NCI-H2196 treated with DMSO at 0.1 percent for 48 hours (cell line): ENCODE data around the gene ANKFY1.
"Not testable (repeated sequence)": the region's sequence is repeated elsewhere in the genome, so short reads cannot be mapped to it uniquely, and the experiment has no call there.

ENCODE experiments used
- DNase-seq: peaks from one replicate; lab custom pipeline; 2025; ENCODE audit not compliant: unreplicated experiment; lab: John Stamatoyannopoulos, UW

ANKFY1 gene

GRCh38 chr17:4221163-4221562 is 42.6 kb downstream of the ANKFY1 start:
- no peak for DNase-seq

GRCh38 chr17:4220655-4221054 is 43.1 kb downstream of the ANKFY1 start:
- no peak for DNase-seq

GRCh38 chr17:4219241-4219640 is 44.5 kb downstream of the ANKFY1 start:
- no peak for DNase-seq

DNA sequence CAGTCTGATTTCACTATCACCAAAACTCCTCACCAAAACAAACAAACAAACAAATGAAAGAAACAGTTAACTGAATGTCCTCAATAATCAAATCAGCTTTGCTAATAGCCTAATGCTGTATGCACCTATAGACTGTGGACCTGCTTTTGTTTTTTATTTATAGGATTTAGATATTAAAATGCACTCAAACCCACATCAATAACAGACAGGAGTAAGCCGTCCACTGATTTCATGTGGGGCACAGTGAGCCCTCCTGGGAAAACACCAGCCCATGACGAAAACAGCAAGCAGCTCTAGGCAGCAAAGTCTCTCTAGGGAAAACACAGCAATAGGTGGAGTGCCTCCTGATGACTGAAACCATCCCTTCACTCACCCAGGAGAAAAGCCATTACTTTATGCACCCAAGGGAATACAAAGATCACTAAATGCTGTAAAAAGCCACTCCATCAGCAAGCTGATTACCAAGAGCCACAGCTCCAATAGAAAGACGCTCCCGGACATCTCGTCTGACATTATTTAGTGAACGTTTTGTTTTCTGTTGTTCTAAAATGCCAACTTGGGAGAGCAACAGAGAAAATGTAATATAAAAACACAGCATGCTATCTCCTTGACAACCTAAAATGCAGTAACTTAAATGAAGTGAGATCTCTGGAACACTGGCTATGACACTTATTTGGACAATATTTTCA is 47.8 kb downstream of the ANKFY1 start:
- DNase-seq: no peak

DNA sequence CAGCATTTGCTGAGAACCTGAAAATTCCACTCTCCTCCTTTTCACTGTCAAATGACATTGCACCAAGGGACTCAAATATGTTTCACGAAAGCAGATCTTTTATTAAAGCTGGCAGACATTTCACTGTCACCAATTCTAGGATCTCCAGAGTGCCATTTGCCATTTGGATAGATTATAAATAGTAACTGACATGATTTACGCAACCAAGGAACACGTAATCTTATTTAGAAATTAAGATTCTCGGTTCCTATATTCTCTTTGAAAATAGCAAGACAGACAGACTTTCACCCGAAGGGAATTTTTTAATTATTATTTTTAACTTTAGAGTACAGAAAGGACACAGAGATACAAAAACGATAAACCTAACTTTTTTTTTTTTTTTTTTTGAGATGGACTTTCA is 49.6 kb downstream of the ANKFY1 start:
- DNase-seq: no peak

GRCh38 chr17:4209611-4210010 is 54.2 kb downstream of the ANKFY1 start:
- no peak for DNase-seq

DNA sequence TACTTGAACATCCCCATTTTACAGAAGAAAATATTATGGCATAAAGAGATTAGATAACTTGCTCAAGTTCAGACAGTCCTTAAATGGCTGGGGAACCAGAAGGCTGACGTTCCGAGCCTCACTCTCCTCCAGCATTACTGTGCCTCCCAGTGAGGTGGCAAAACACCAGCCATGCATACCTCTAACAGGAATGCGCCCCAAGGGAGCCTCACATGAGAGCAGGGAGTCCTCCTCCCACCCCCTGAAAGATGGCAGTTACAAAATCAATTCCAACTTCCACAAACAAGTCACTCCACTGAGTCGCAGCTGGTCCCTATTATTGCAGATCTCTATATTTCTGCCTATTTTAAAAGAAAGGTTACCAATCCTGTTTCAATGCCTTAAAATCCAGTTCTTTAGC is 55.5 kb downstream of the ANKFY1 start:
- DNase-seq: no peak

- no peak for DNase-seq
Observed at GRCh38 chr17:4206962-4207361, 56.8 kb downstream of the ANKFY1 start.

- no peak for DNase-seq
Observed at GRCh38 chr17:4205917-4206316, 57.9 kb downstream of the ANKFY1 start.

DNA sequence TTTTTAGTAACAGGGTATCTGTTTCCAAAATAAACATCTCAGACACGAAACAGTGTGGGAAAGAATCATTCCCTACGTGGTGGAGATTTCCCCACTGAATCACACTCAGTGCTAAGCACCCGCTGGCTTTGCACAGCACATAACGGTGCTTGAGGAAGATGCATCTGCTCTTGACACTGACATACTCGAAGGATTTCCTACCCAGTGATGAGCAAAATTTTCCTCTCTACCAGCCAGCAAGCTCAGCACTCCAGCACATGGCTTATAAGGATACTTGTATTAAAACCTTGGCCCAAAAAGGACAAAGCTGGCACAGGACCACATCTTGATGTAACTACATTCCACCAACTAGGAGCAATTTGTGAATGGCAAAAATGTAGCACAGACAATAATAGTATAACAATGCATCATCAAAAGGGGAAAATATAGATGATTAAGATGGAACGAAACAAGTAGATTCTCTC is 59.0 kb downstream of the ANKFY1 start:
- DNase-seq: no peak

DNA sequence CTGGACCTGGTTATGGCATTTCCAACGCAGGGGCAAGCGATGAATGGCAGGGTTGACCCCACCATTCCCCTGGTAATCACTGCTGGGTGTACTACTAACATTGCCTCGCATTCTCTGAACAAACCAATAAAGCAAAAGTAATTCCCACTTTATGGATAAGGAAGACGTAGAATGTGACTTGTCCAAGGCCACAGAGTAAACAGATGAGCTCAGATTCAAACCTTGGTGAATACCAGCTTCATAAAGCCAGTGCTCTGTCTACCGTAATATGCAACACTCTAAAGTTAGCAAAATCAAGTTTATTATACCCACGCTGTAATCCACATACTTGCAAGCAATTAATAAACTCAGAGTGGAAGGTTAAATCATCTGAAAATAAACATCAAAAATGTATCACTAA is 59.6 kb downstream of the ANKFY1 start:
- DNase-seq: no peak

GRCh38 chr17:4201226-4201625 is 62.6 kb downstream of the ANKFY1 start:
- DNase-seq: no peak

DNA sequence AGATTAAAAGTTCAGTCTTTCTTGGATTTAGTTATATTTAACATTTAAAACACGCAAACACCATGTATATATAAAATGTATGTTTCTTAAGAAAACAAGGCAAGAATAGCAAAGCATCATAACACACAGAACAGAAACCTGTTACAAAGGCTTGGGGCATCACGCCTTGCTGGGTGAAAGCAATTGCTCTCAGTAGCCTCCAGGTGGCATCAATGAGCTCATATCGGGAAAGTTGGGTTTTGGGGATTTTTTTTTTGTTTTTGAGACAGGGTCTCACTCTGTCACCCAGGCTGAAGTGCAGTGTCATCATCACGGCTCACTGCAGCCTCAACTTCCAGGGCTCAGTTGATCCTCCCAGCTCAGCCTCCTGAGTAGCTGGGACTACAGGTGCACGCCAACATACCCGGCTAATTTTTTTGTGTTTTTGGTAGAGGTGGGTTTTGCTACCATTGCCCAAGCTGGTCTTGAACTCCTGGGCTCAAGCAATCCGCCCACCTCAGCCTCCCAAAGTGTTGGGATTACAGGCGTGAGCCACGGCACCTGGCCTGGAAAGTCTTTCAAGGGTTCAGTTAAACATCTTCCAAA is 63.9 kb downstream of the ANKFY1 start:
- DNase-seq: peak; percentile 3

GRCh38 chr17:4198995-4199394 is 64.8 kb downstream of the ANKFY1 start:
- no peak for DNase-seq

GRCh38 chr17:4195306-4195705 is 68.5 kb downstream of the ANKFY1 start:
- no peak for DNase-seq

GRCh38 chr17:4194796-4195195 is 69.0 kb downstream of the ANKFY1 start:
- no peak for DNase-seq

DNA sequence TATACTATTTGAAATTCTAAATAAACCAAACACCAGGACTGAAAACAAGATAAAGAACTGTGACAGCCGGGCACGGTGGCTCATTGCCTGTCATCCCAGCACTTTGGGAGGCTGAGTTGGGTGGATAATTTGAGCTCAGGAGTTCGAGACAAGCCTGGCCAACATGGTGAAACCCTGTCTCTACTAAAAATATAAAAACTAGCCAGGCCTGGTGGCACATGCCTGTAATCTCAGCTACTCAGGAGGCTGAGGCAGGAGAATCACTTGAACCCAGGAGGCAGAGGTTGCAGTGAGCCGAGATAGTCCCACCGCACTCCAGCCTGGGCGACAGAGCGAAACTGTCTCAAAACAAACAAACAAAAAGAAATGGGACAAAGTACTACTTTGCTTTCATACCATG is 73.0 kb downstream of the ANKFY1 start:
- DNase-seq: not testable (repeated sequence)

- DNase-seq: no peak
Observed at GRCh38 chr17:4189280-4189679, 74.5 kb downstream of the ANKFY1 start.

DNA sequence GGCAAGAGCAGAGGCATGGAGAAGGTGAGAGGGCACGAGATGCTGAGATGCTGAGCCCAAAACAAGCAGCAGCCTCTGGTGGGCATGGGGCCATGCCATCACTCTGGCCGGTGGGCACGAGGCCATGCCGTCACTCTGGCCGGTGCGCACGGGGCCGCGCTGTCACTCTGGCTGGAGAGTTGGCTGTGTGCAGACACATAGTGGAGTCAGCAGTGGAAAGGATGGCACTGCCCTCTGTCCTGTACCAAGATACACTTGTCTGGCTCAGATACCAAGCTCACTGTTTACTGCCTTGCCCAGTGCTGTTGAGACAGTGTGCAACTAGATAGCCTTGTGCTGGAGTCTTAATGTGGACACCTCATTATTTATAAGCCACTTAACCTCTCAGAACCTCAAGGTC is 75.7 kb downstream of the ANKFY1 start:
- no peak for DNase-seq

DNA sequence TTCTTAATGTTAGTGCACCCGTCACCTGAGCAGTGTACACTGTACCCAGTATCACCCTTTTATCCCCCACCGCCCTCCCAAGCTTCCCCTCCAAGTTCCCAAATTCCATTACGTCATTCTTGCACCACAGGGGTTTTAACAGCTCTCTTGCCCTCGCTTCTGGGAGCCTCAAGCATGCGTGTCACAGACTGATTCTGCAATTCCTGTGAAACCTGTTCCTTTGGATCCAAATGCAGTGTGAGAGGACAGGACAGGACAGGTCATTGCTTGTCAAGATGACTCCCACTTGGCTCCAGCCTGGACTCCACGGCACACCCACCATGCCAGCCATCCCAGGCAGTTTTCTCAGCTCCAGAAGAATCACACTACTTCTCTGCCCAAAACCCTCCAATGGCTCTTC is 76.7 kb downstream of the ANKFY1 start:
- DNase-seq: no peak

DNA sequence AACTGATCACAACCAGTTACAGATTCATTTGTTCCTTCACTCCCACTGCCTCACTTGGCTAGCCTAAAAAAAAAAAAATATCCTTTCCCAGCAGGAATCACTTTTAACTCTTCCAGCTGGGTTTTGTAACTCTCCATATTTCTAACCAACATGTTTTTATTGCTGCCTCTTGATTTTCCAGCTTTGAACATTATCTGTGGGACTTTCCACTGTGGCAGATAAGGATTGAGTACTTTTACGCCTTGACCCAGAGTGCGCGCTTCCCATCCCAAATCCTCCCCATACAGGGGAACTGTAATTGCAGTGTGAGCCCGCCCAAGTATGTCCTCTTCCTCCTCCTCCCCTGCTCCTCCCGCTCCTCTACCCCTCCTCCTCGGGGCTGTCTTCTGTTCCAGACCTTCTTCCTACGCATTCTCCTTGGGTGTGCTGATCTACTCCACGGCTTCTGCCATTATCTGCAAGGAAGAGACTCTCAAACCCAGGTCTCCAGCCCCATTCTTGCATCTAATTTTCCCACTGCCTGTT is 77.4 kb downstream of the ANKFY1 start:
- DNase-seq: no peak

- no peak for DNase-seq
Observed at GRCh38 chr17:4185656-4186055, 78.1 kb downstream of the ANKFY1 start.

- DNase-seq: no peak
Observed at GRCh38 chr17:4184811-4185210, 79.0 kb downstream of the ANKFY1 start.
